CD8-positive, alpha-beta memory T cell (primary cell): ENCODE measurements around the gene THRB. TPM values are rescaled to one million over a fixed set of nuclear protein-coding genes. Genes with fewer than 3 reads are reported as not detected.

ENCODE experiments used
- CTCF ChIA-PET: fragments of 350-600 bp; sonication (Branson Sonifier 250); formaldehyde crosslinking; loops from one replicate; lab custom pipeline; 2021; ENCODE audit warnings: antibody characterized with exemption; lab: Charles Lee
- POLR2A ChIA-PET: fragments of 350-600 bp; sonication (Branson Sonifier 250); formaldehyde crosslinking; loops from one replicate; lab custom pipeline; 2021; ENCODE audit warnings: antibody characterized with exemption; lab: Charles Lee
- DNase-seq, 5 donors: peaks; one replicate each; pipeline versions ENCODE4 v3.0.0 to v3.0.0-alpha.2; 2020 to 2022; ENCODE audit warnings: mixed read lengths in 1 of 5
- H3K27ac ChIP-seq: one replicate; pipeline ENCODE4 v1.7.0; 2013; ENCODE audit warnings: low read depth, mild to moderate bottlenecking, low read length, moderate library complexity
- H3K27me3 ChIP-seq: 2 replicates; pipeline ENCODE4 v1.7.0; 2013; ENCODE audit warnings: low read length, mild to moderate bottlenecking; ENCODE audit not compliant: insufficient read depth, poor library complexity, severe bottlenecking
- H3K36me3 ChIP-seq: 2 replicates; pipeline ENCODE4 v1.7.0; 2013; ENCODE audit warnings: mild to moderate bottlenecking, low read length, moderate library complexity; ENCODE audit not compliant: insufficient read depth
- H3K4me1 ChIP-seq: 2 replicates; pipeline ENCODE4 v1.7.0; 2013; ENCODE audit warnings: mild to moderate bottlenecking, low read length, moderate library complexity; ENCODE audit not compliant: insufficient read depth
- H3K4me3 ChIP-seq: 2 replicates; pipeline ENCODE4 v1.7.0; 2013; ENCODE audit warnings: mild to moderate bottlenecking, low read length
- H3K9me3 ChIP-seq: 2 replicates; pipeline ENCODE4 v1.7.0; 2013; ENCODE audit warnings: mild to moderate bottlenecking, low read length
- H3K27ac Mint-ChIP-seq, 8 donors: one replicate each; pipeline ENCODE4 v1.8.0; 2020 to 2021; ENCODE audit warnings: mixed read lengths in 8 of 8, mild to moderate bottlenecking in 6 of 8, inconsistent platforms in 3 of 8, moderate library complexity in 3 of 8
- H3K27me3 Mint-ChIP-seq, 2 donors: one replicate each; pipeline ENCODE4 v1.8.0; 2020 to 2021; ENCODE audit warnings: mixed read lengths in 2 of 2, mild to moderate bottlenecking in 1 of 2, moderate library complexity in 1 of 2
- H3K36me3 Mint-ChIP-seq, 3 donors: one replicate each; pipeline ENCODE4 v1.8.0; 2020 to 2021; ENCODE audit warnings: mixed read lengths in 3 of 3, inconsistent platforms in 1 of 3, mild to moderate bottlenecking in 1 of 3
- H3K4me1 Mint-ChIP-seq, 3 donors: one replicate each; pipeline ENCODE4 v1.8.0; 2020 to 2021; ENCODE audit warnings: mixed read lengths in 3 of 3, inconsistent platforms in 1 of 3, mild to moderate bottlenecking in 1 of 3
- H3K4me3 Mint-ChIP-seq, 7 donors: one replicate each; pipeline ENCODE4 v1.8.0; 2020 to 2021; ENCODE audit warnings: mixed read lengths in 7 of 7, mild to moderate bottlenecking in 6 of 7, moderate library complexity in 4 of 7, inconsistent platforms in 2 of 7
- H3K9me3 Mint-ChIP-seq, 5 donors: one replicate each; pipeline ENCODE4 v1.8.0; 2020 to 2022; ENCODE audit warnings: mixed read lengths in 5 of 5, mild to moderate bottlenecking in 3 of 5, moderate library complexity in 2 of 5, inconsistent platforms in 1 of 5
- polyA plus RNA-seq: library from polyadenylated mRNA; unstranded; fragments of 300-500 nt; fragmentation: Illumina TruSeq; gene quantifications from one replicate; pipeline ENCODE4 v1.2.3, GENCODE V29; 2021
- total RNA-seq, 2 experiments: library from RNA; stranded (reverse); gene quantifications; one replicate each; pipeline ENCODE4 v1.2.3, GENCODE V29; 2021

THRB gene
- total and polyA plus RNA-seq, 3 experiments from 2014 or later = not detected

DNA sequence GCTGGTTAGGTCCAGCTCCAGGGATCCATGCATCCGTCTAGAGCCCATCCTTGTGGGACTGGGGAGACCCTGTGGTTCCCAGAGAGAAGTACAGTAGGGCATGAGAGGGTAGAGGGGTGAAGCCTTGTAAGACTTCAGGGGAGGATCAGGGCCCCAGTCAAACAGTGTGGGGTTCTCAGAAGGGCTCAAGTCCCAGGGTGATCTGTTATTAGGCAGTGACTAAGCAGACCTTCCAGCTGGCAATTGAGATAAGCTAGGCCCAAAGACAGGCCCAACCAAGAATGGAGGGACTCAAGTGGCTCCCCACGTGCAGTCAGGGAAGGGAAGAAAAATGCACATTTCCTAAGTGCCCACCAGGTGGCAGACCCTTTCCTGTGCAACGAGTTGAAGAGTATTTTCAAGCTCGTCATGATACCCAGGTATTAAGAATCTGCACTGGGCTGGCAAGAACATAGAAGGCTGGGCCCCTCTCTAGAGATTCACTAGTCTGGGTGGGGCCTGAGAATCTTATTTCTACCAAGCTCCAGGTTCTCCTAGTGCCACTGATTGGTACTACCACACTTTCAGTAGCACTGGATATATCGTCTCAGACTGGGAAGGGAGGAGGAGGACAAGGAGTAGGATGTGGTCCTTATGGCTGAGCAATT, 308.8 kb downstream of the THRB start:
- POLR2A ChIA-PET = no interaction called here
- Mint-ChIP-seq H3K9me3 (peaks cover 0 to 5% (median 0%) of the 10 kb centered on the region in 5 donors), H3K27ac (no peak overlapping the region), H3K27me3 (peaks cover 4 to 6% of the 10 kb centered on the region in 2 donors), H3K36me3 (no peaks in the 10 kb centered on the region), H3K4me3 (no peak overlapping the region), H3K4me1 (no peaks in the 10 kb centered on the region)
- CTCF ChIA-PET = interaction anchor here (1.0 to 1.3 kb wide), 3 partner anchors 17 to 297 kb away, joined by 3 to 7 read pairs (median 5); no protein-coding TSS in a partner anchor
- H3K4me3 ChIP-seq = no peak overlapping the region
- H3K36me3 ChIP-seq = no peaks in the 10 kb centered on the region
- H3K9me3 ChIP-seq = no peaks in the 10 kb centered on the region
- peak in 1 of 5 donors; percentile 2 for DNase-seq
- H3K4me1 ChIP-seq = no peaks in the 10 kb centered on the region
- H3K27ac ChIP-seq = no peak overlapping the region
- no peaks in the 10 kb centered on the region for H3K27me3 ChIP-seq

DNA sequence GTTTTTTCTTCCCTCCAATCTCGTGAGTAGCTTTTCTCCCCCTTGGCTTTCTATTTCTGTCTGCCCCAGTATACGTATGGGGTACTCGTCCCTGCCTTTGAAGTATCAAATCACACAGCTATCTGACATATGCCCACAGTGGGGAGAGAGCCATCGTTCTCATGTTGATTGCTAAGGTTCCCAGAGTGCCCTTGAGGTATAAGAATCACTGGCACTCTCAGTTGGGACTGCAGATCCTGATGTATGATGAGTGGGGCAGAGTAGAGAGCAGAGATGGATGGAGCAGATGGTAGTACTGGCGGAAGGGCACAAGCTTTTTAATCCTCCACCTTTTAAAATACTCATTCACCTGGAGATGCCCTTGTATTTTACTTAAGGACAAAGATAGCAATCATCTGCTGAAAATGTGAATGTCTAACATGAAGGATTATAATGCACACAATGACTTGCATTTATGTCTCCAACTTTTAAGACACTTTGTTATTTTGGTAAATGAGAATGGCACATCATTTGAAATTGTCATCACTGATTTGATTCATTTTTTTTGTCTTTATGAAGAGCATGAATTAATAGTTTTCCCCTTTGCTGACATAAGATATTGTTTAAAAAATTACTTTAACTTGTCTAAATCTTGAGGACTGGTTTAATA, 310.0 kb downstream of the THRB start:
- CTCF ChIA-PET = no interaction called here
- Histone ChIP-seq H3K4me3 (no peak overlapping the region), H3K9me3 (no peaks in the 10 kb centered on the region), H3K4me1 (no peaks in the 10 kb centered on the region), H3K27ac (no peak overlapping the region), H3K27me3 (no peaks in the 10 kb centered on the region), H3K36me3 (no peaks in the 10 kb centered on the region)
- DNase-seq = no peak
- peaks cover 0 to 5% (median 0%) of the 10 kb centered on the region in 5 donors for H3K9me3 Mint-ChIP-seq
- H3K4me1 Mint-ChIP-seq = no peaks in the 10 kb centered on the region
- no peak overlapping the region for H3K27ac Mint-ChIP-seq
- no peak overlapping the region for H3K4me3 Mint-ChIP-seq
- peaks cover 0 to 4% of the 10 kb centered on the region in 2 donors for H3K27me3 Mint-ChIP-seq
- POLR2A ChIA-PET = no interaction called here
- no peaks in the 10 kb centered on the region for H3K36me3 Mint-ChIP-seq

DNA sequence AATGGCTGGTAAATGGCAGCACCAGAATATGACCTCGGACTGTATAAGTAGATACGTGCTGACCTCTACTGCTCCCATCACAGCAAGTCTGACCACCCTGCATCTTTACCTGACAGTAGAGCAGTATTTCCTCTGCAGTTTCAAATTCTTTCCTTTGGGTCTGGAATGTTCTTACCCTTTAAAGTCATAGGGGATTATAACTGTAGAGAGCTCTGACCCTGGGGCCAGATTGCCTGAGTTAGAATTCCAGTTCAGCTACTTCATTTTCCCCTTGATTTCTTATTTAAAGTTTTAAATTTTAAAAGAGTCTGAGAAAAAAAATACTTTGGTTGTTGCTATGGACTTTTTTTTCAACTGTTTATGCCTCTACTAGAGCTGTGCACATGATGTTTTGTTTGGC, 311.9 kb downstream of the THRB start:
- H3K27ac Mint-ChIP-seq = no peak overlapping the region
- no peak overlapping the region for H3K4me3 Mint-ChIP-seq
- Histone ChIP-seq H3K36me3 (no peaks in the 10 kb centered on the region), H3K27ac (no peak overlapping the region), H3K27me3 (no peaks in the 10 kb centered on the region), H3K4me1 (no peaks in the 10 kb centered on the region), H3K9me3 (no peaks in the 10 kb centered on the region), H3K4me3 (no peak overlapping the region)
- H3K36me3 Mint-ChIP-seq = no peaks in the 10 kb centered on the region
- H3K9me3 Mint-ChIP-seq = peaks cover 0 to 5% (median 0%) of the 10 kb centered on the region in 5 donors
- peaks cover 0 to 4% of the 10 kb centered on the region in 2 donors for H3K27me3 Mint-ChIP-seq
- CTCF ChIA-PET = no interaction called here
- POLR2A ChIA-PET = no interaction called here
- no peaks in the 10 kb centered on the region for H3K4me1 Mint-ChIP-seq
- DNase-seq = no peak

DNA sequence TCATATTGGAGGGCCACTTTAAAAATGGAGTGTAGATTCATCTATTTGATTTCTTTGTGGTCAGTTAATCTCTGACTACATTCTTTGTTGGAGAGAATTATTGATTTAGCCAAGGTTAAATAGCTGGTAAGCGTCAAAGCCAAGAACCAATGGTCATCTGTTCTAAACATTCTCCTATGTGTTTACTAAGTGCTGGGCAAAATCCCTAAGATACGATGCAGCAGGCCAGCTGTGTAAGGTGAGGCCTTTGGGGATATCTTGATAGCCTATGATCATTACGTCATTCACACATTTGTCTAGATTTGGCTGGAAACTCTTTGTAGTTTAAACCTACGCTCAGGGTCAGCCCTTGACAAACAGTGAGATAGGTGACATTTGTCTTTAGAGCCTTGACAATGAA, 313.4 kb downstream of the THRB start:
- no peak overlapping the region for H3K27ac ChIP-seq
- DNase-seq = no peak
- H3K27ac Mint-ChIP-seq = no peak overlapping the region
- no peak overlapping the region for H3K4me3 Mint-ChIP-seq
- no peaks in the 10 kb centered on the region for H3K36me3 ChIP-seq
- CTCF ChIA-PET = no interaction called here
- H3K9me3 ChIP-seq = no peaks in the 10 kb centered on the region
- H3K4me1 ChIP-seq = no peaks in the 10 kb centered on the region
- H3K4me1 Mint-ChIP-seq = no peaks in the 10 kb centered on the region
- no peaks in the 10 kb centered on the region for H3K36me3 Mint-ChIP-seq
- POLR2A ChIA-PET = no interaction called here
- H3K4me3 ChIP-seq = no peak overlapping the region
- H3K9me3 Mint-ChIP-seq = peaks cover 0 to 5% (median 0%) of the 10 kb centered on the region in 5 donors
- no peaks in the 10 kb centered on the region for H3K27me3 ChIP-seq
- H3K27me3 Mint-ChIP-seq = peaks cover 3 to 6% of the 10 kb centered on the region in 2 donors

DNA sequence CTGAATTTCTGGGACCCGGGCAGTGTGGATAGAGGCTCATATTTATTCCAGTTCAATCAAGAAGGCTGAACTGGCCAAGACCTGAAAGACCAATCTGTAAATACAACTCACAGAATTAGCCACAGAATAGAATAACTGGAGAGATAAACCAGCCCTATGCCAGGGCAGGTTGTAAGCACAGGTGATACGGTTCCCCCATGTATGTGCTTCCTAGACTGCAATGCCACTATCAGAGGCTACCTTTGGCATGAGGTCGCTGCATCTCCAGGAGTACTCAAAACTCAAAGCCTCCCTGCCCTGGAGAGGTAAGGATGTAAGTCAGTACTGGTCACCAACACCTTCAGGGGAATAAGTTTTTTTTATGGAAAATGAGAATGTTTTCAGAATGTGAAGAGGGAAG, 314.0 kb downstream of the THRB start:
- Histone ChIP-seq H3K9me3 (no peaks in the 10 kb centered on the region), H3K27me3 (no peaks in the 10 kb centered on the region), H3K36me3 (no peaks in the 10 kb centered on the region), H3K4me1 (no peaks in the 10 kb centered on the region), H3K27ac (no peak overlapping the region), H3K4me3 (no peak overlapping the region)
- CTCF ChIA-PET = no interaction called here
- Mint-ChIP-seq H3K4me1 (no peaks in the 10 kb centered on the region), H3K9me3 (peaks cover 0 to 5% (median 0%) of the 10 kb centered on the region in 5 donors), H3K4me3 (no peak overlapping the region), H3K27me3 (peaks cover 3% of the 10 kb centered on the region in 2 donors), H3K27ac (no peak overlapping the region), H3K36me3 (no peaks in the 10 kb centered on the region)
- DNase-seq = no peak
- POLR2A ChIA-PET = no interaction called here

DNA sequence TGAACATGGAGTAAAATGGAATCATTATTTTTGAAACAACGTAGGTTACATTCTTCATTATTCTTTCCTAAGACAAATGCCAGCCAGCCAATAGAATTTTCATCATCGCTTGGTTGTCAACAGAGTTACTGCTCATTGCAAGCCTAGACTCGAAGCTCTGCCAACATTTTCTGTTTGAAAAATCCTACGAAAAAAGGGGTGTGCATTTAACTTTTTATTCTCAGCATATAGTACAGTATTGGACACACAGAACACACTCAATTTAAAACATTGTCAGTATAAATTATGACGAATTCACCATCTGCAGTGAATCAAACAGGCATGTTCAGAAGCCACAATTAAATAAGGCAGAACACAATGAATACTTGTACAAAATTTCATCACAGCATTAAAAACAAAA, 317.4 kb downstream of the THRB start:
- H3K4me3 ChIP-seq = no peak overlapping the region
- H3K36me3 ChIP-seq = no peaks in the 10 kb centered on the region
- no peaks in the 10 kb centered on the region for H3K9me3 ChIP-seq
- H3K27ac Mint-ChIP-seq = no peak overlapping the region
- peaks cover 1 to 6% of the 10 kb centered on the region in 2 donors for H3K27me3 Mint-ChIP-seq
- no peak overlapping the region for H3K27ac ChIP-seq
- CTCF ChIA-PET = no interaction called here
- H3K4me1 ChIP-seq = no peaks in the 10 kb centered on the region
- H3K27me3 ChIP-seq = no peaks in the 10 kb centered on the region
- no peak for DNase-seq
- peaks cover 0 to 2% (median 0%) of the 10 kb centered on the region in 5 donors for H3K9me3 Mint-ChIP-seq
- POLR2A ChIA-PET = no interaction called here
- H3K4me1 Mint-ChIP-seq = no peaks in the 10 kb centered on the region
- no peaks in the 10 kb centered on the region for H3K36me3 Mint-ChIP-seq
- H3K4me3 Mint-ChIP-seq = no peak overlapping the region

DNA sequence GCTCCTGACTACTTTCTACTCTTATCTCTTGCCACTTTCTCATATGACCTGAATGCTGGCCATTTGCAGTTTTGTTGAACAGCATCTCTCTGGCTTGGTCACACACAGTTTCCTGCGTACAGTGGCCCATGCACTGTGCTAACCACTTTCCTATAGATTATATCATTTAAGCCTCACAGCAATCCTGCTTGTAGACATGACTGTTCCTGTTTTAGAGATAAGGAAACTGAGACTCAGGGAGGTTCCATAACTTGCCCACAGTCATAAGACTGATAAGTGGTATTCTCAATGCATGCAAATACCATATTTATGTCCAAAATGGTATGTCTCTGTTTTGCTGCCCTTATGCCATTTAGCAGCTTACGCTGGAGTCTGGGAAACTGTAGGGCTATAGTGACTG, 320.0 kb downstream of the THRB start:
- no peak overlapping the region for H3K27ac ChIP-seq
- no peak overlapping the region for H3K4me3 Mint-ChIP-seq
- CTCF ChIA-PET = no interaction called here
- no peak overlapping the region for H3K27ac Mint-ChIP-seq
- no peaks in the 10 kb centered on the region for H3K4me1 Mint-ChIP-seq
- H3K4me3 ChIP-seq = no peak overlapping the region
- H3K36me3 ChIP-seq = no peaks in the 10 kb centered on the region
- H3K9me3 Mint-ChIP-seq = no peaks in the 10 kb centered on the region
- H3K36me3 Mint-ChIP-seq = no peaks in the 10 kb centered on the region
- no peak for DNase-seq
- H3K27me3 ChIP-seq = no peaks in the 10 kb centered on the region
- POLR2A ChIA-PET = no interaction called here
- H3K9me3 ChIP-seq = no peaks in the 10 kb centered on the region
- no peaks in the 10 kb centered on the region for H3K4me1 ChIP-seq
- peaks cover 1 to 6% of the 10 kb centered on the region in 2 donors for H3K27me3 Mint-ChIP-seq

DNA sequence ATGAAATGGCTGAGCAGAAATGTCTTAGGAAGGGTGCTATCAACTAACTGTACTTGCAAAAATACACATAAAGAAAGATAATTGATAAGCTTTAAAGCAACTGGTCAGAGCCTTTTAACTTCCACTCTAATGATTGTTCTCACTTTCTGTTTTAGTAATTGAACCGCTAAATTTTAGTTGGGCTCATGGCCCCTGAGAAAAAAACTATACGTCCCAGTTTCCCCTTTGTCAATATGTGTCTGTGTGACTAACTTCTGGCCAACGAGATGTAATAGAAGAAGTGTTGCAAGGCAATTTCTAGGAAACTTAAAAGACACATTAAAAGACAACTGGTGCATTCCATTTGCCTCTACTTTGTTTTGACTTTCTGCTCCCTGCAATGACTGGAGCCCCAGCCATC, 325.7 kb downstream of the THRB start:
- Mint-ChIP-seq H3K9me3 (no peaks in the 10 kb centered on the region), H3K4me1 (no peaks in the 10 kb centered on the region), H3K27ac (no peak overlapping the region), H3K27me3 (peaks cover 3 to 5% of the 10 kb centered on the region in 2 donors), H3K4me3 (no peak overlapping the region), H3K36me3 (no peaks in the 10 kb centered on the region)
- no peak overlapping the region for H3K4me3 ChIP-seq
- POLR2A ChIA-PET = no interaction called here
- H3K36me3 ChIP-seq = no peaks in the 10 kb centered on the region
- CTCF ChIA-PET = interaction anchor here (1.2 kb wide), 1 partner anchor 17 kb away, joined by 5 read pairs; no protein-coding TSS in a partner anchor
- no peaks in the 10 kb centered on the region for H3K4me1 ChIP-seq
- no peaks in the 10 kb centered on the region for H3K9me3 ChIP-seq
- no peak overlapping the region for H3K27ac ChIP-seq
- no peaks in the 10 kb centered on the region for H3K27me3 ChIP-seq
- no peak for DNase-seq
